H9 (cell line): ENCODE results near the gene PSMB5. TPM values are rescaled to one million over a fixed set of nuclear protein-coding genes. Genes with fewer than 3 reads are reported as not detected.

Source experiments
- DNase-seq: peaks from one replicate; pipeline ENCODE4 v3.0.0-alpha.2; 2017
- H2AFZ ChIP-seq: one replicate; pipeline ENCODE4 v1.6.1; 2013; ENCODE audit warnings: mild to moderate bottlenecking, low read length, control low read depth, moderate library complexity
- H2AK5ac ChIP-seq: 2 replicates; pipeline ENCODE4 v1.6.1; 2013; ENCODE audit warnings: low read length, control low read depth, mixed read lengths; ENCODE audit not compliant: insufficient read length
- H2BK120ac ChIP-seq: one replicate; pipeline ENCODE4 v1.6.1; 2013; ENCODE audit warnings: low read depth, mild to moderate bottlenecking, low read length, control low read depth, inconsistent platforms; ENCODE audit not compliant: poor library complexity, severe bottlenecking
- H2BK12ac ChIP-seq: 2 replicates; pipeline ENCODE4 v1.6.1; 2013; ENCODE audit warnings: low read length, control low read depth, mixed read lengths, low read depth; ENCODE audit not compliant: insufficient read length
- H2BK15ac ChIP-seq: 2 replicates; pipeline ENCODE4 v1.6.1; 2013; ENCODE audit warnings: low read depth, low read length, control low read depth
- H2BK20ac ChIP-seq: one replicate; pipeline ENCODE4 v1.6.1; 2013; ENCODE audit warnings: low read depth, mild to moderate bottlenecking, low read length, control low read depth, inconsistent platforms; ENCODE audit not compliant: poor library complexity, severe bottlenecking
- H2BK5ac ChIP-seq: 2 replicates; pipeline ENCODE4 v1.6.1; 2013; ENCODE audit warnings: low read length, control low read depth, mixed read lengths; ENCODE audit not compliant: insufficient read length
- H3K14ac ChIP-seq: 2 replicates; pipeline ENCODE4 v1.6.1; 2013; ENCODE audit warnings: low read length, control low read depth; ENCODE audit not compliant: insufficient read depth
- H3K18ac ChIP-seq: 2 replicates; pipeline ENCODE4 v1.6.1; 2013; ENCODE audit warnings: low read depth, mild to moderate bottlenecking, mixed read lengths, low read length, control low read depth; ENCODE audit not compliant: insufficient read length
- H3K23ac ChIP-seq: 2 replicates; pipeline ENCODE4 v1.6.1; 2013; ENCODE audit warnings: low read length, control low read depth, mixed read lengths, low read depth; ENCODE audit not compliant: insufficient read length
- H3K23me2 ChIP-seq: 2 replicates; pipeline ENCODE4 v1.6.1; 2013; ENCODE audit warnings: low read depth, mild to moderate bottlenecking, mixed read lengths, low read length, control low read depth; ENCODE audit not compliant: insufficient read length, poor library complexity, severe bottlenecking
- H3K27ac ChIP-seq: 2 replicates; pipeline ENCODE4 v1.5.1; 2013; ENCODE audit warnings: low read length, control low read depth, mixed read lengths, low read depth; ENCODE audit not compliant: insufficient read length
- H3K27me3 ChIP-seq: 2 replicates; pipeline ENCODE4 v1.6.1; 2013; ENCODE audit warnings: low read length, control low read depth, inconsistent platforms; ENCODE audit not compliant: insufficient read depth
- H3K4ac ChIP-seq: 2 replicates; pipeline ENCODE4 v1.6.1; 2013; ENCODE audit warnings: low read depth, mild to moderate bottlenecking, control low read depth, inconsistent platforms, low read length, moderate library complexity
- H3K4me1 ChIP-seq: 2 replicates; pipeline ENCODE4 v1.6.1; 2013; ENCODE audit warnings: low read length, control low read depth, inconsistent platforms; ENCODE audit not compliant: insufficient read depth
- H3K4me2 ChIP-seq: 2 replicates; pipeline ENCODE4 v1.6.1; 2013; ENCODE audit warnings: low read length, control low read depth, mixed read lengths; ENCODE audit not compliant: insufficient read length, insufficient read depth
- H3K56ac ChIP-seq: 2 replicates; pipeline ENCODE4 v1.6.1; 2013; ENCODE audit warnings: low read depth, mild to moderate bottlenecking, mixed read lengths, low read length, control low read depth; ENCODE audit not compliant: insufficient read length
- H3K79me1 ChIP-seq: 2 replicates; pipeline ENCODE4 v1.6.1; 2013; ENCODE audit warnings: low read depth, mild to moderate bottlenecking, moderate library complexity, low read length, control low read depth, inconsistent platforms; ENCODE audit not compliant: insufficient read depth, poor library complexity, severe bottlenecking
- H3K79me2 ChIP-seq: 2 replicates; pipeline ENCODE4 v1.6.1; 2013; ENCODE audit warnings: low read length, control low read depth, inconsistent platforms; ENCODE audit not compliant: insufficient read depth
- H3K9ac ChIP-seq: 2 replicates; pipeline ENCODE4 v1.6.1; 2013; ENCODE audit warnings: low read length, control low read depth, mixed read lengths; ENCODE audit not compliant: insufficient read length; ENCODE audit errors: extremely low read depth
- H3K9me3 ChIP-seq: one replicate; pipeline ENCODE4 v1.6.1; 2013; ENCODE audit warnings: low read depth, low read length, inconsistent platforms; ENCODE audit not compliant: control insufficient read depth
- H3T11ph ChIP-seq: one replicate; pipeline ENCODE4 v1.6.1; 2013; ENCODE audit warnings: mild to moderate bottlenecking, low read length, control low read depth, inconsistent platforms
- H4K20me1 ChIP-seq: one replicate; pipeline ENCODE4 v1.6.1; 2013; ENCODE audit not compliant: control insufficient read depth, insufficient read length, insufficient read depth
- H4K5ac ChIP-seq: 2 replicates; pipeline ENCODE4 v1.6.1; 2013; ENCODE audit warnings: low read depth, mild to moderate bottlenecking, mixed read lengths, low read length, control low read depth; ENCODE audit not compliant: insufficient read length
- H4K8ac ChIP-seq: replicated peaks from 2 replicates; pipeline ENCODE4 v1.6.1; 2013; ENCODE audit warnings: low read length, control low read depth, mixed read lengths, low read depth; ENCODE audit not compliant: insufficient read length
- H4K91ac ChIP-seq: 2 replicates; pipeline ENCODE4 v1.6.1; 2013; ENCODE audit warnings: low read depth, mild to moderate bottlenecking, moderate library complexity, mixed read lengths, low read length, control low read depth; ENCODE audit not compliant: insufficient read length
- H3K27ac Mint-ChIP-seq, 3 experiments: 2 replicates in 2 of 3; 3 replicates in 1 of 3; pipeline ENCODE4 v1.8.0; 2020 to 2021; ENCODE audit warnings: mixed read lengths in 3 of 3, mild to moderate bottlenecking in 1 of 3, moderate library complexity in 1 of 3
- H3K27me3 Mint-ChIP-seq: 2 replicates; pipeline ENCODE4 v1.8.0; 2021; ENCODE audit warnings: low read depth, mild to moderate bottlenecking, moderate library complexity, mixed read lengths
- H3K36me3 Mint-ChIP-seq, 3 experiments: 2 replicates in 2 of 3; 3 replicates in 1 of 3; pipeline ENCODE4 v1.8.0; 2020 to 2021; ENCODE audit warnings: low read depth in 3 of 3, mixed read lengths in 3 of 3; ENCODE audit not compliant: insufficient read depth in 1 of 3
- H3K4me1 Mint-ChIP-seq, 2 experiments: 2 replicates each; pipeline ENCODE4 v1.8.0; 2020; ENCODE audit warnings: mixed read lengths in 2 of 2
- H3K4me3 Mint-ChIP-seq, 2 experiments: 2 replicates in 1 of 2; 3 replicates in 1 of 2; pipeline ENCODE4 v1.8.0; 2020 to 2021; ENCODE audit warnings: mild to moderate bottlenecking in 2 of 2, mixed read lengths in 2 of 2, moderate library complexity in 1 of 2
- H3K9me3 Mint-ChIP-seq, 2 experiments: 2 replicates in 1 of 2; 3 replicates in 1 of 2; pipeline ENCODE4 v1.8.0; 2020; ENCODE audit warnings: mild to moderate bottlenecking in 2 of 2, mixed read lengths in 2 of 2, moderate library complexity in 1 of 2
- CTCF ChIP-seq: fragments of 200-600 bp; sonication (generic); conservative IDR thresholded peaks from 3 replicates; pipeline ENCODE4 v1.8.0; 2021; ENCODE audit warnings: antibody characterized with exemption, mild to moderate bottlenecking
- total RNA-seq: library from RNA; stranded (reverse); gene quantifications from 2 replicates; pipeline ENCODE4 v1.2.1, GENCODE V29; 2021

The PSMB5 gene
- total RNA-seq, 1 experiment from 2014 or later, result 252 TPM

GRCh38 chr14:22993517-22993916 is 41.2 kb downstream of the PSMB5 start:
- no peak overlapping the region for H3T11ph ChIP-seq
- H3K27me3 ChIP-seq, result no peaks in the 10 kb centered on the region
- no peak overlapping the region for H3K18ac ChIP-seq
- H3K23me2 ChIP-seq, result no peaks in the 10 kb centered on the region
- H2BK120ac ChIP-seq, result no peak overlapping the region
- no peak overlapping the region for H3K9ac ChIP-seq
- H3K9me3 ChIP-seq, result no peaks in the 10 kb centered on the region
- no peak overlapping the region for H4K91ac ChIP-seq
- H2AK5ac ChIP-seq, result no peak overlapping the region
- H3K27ac ChIP-seq, result no peak overlapping the region
- no peak overlapping the region for H2BK20ac ChIP-seq
- H3K4me2 ChIP-seq, result no peak overlapping the region
- no peaks in the 10 kb centered on the region for H4K20me1 ChIP-seq
- H3K4me3 Mint-ChIP-seq, result no peak overlapping the region
- no peak overlapping the region for H2AFZ ChIP-seq
- H3K4me1 Mint-ChIP-seq, result peaks cover 7 to 8% of the 10 kb centered on the region in 2 experiments
- H3K23ac ChIP-seq, result no peak overlapping the region
- DNase-seq, result no peak
- no peak overlapping the region for H3K56ac ChIP-seq
- peak overlapping the region in 1 of 3 experiments; percentile 35; a peak in 1 of 7 replicates for H3K27ac Mint-ChIP-seq
- no peak for TF ChIP-seq CTCF
- H3K79me1 ChIP-seq, result no peaks in the 10 kb centered on the region
- H3K4me1 ChIP-seq, result peaks cover 5% of the 10 kb centered on the region; the same call in 1 of the 2 replicates
- no peaks in the 10 kb centered on the region for H3K27me3 Mint-ChIP-seq
- peaks cover 0 to 8% (median 2%) of the 10 kb centered on the region in 3 experiments; a peak in 3 of 7 replicates for H3K36me3 Mint-ChIP-seq
- H4K5ac ChIP-seq, result no peak overlapping the region
- no peak overlapping the region for H2BK5ac ChIP-seq
- H3K9me3 Mint-ChIP-seq, result no peaks in the 10 kb centered on the region
- H4K8ac ChIP-seq, result no peak overlapping the region
- H3K79me2 ChIP-seq, result no peaks in the 10 kb centered on the region
- H2BK15ac ChIP-seq, result no peak overlapping the region
- no peak overlapping the region for H3K14ac ChIP-seq
- no peak overlapping the region for H2BK12ac ChIP-seq
- no peak overlapping the region for H3K4ac ChIP-seq
